HG03039 (cell line): ENCODE measurements around the gene ALK.

Source experiments
- ATAC-seq: cut with Tn5 transposase; IDR thresholded peaks from one replicate; pipeline ENCODE4 v1.9.1; 2021; ENCODE audit warnings: mild to moderate bottlenecking, moderate library complexity; ENCODE audit not compliant: unreplicated experiment

The ALK gene

DNA sequence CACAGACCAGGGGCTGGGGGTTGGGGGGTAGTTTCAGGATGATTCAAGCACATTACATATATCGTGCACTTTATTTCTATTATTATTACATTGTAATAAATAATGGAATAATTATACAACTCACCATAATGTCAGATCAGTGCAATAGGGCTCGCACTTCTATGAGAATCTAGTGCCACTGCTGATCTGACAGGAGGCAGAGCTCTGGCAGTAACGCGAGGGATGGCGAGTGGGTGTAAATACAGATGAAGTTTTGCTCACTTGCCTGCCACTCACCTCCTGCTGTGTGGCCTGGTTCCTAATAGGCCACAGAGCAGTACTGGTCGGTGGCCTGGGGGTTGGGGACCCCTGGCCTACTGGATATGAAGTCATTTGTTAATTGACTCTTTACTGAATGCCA lies 615.6 kb downstream of the ALK start:
- ATAC-seq: no peak

DNA sequence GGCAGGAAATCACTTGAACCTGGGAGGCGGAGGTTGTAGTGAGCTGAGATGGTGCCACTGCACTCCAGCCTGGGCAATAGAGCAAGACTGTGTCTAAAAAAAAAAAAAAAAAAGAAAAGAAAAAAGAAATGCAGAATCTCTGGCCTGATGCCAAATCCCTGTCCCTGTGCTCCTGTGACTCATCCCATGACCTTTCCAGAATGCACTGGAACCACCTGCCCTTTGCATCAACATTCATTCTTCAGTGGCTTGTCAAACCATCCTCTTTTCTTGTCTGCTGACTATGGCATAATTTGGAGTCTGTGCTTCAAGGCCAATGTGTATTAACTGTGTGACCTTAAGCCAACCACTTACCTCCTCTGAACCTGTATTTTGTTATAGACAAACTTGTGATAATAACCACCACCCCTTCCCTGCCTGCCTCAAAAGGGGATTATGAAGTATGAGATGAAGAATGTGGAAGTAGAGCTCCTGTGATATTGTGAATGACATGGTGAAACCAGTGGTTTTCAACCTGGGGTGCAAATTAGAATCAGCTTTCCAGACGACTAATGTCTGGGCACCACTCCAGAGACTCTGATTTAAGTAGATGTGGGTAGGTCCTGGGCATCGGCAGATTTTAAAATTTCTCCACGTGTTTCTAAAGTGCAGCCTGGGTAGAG lies 616.9 kb downstream of the ALK start:
- ATAC-seq: no peak

DNA sequence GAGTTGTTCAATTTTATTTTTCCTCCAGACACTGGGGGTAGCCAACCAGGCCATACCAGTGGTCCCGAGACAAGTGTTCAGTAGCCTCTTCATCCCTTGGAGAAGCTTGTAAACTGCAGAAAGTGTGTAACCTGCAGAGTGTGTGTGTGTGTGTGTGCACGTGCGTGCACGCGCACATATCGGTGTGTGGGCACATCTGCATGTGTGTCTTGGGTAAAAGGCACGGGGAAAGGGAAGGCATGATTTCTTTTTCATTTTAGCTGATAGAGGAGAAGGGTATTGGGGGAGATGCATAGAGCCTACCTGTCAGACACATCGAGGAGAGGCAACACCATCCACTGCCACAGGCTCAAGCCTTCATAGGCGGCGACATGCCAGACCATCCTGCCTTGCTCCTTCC lies 624.8 kb downstream of the ALK start:
- ATAC-seq: no peak

GRCh38 chr2:29295845-29296244 lies 625.5 kb downstream of the ALK start:
- no peak for ATAC-seq

DNA sequence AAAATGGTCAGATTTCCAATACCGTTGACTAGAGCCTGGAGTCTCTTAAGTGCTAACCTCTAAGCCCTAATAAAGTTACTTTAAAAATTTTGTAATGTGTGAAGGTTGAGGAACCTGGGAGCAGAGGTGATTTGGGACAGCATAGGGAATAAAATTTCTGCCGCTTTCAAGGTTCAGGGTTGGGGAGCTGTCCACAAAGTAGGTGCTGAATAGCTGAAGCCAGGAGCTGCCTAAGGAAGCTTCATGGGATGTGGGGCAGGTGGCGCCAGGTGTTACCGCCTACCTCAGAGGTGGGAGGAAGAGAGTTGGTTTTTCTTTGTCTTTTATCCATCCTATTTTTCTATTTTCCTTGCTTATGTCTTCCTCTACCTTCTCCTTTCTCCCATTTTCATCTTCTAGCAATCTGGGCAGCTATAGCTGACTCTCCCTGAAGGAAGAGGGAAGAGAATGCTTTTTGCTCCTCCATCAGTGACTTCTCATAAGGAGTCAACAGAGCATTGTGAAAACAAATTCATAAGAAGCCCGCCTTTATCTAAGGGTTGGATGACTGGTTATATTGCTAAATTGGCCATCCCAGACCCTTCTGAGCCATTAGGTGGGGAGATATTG lies 627.5 kb downstream of the ALK start:
- ATAC-seq: no peak

DNA sequence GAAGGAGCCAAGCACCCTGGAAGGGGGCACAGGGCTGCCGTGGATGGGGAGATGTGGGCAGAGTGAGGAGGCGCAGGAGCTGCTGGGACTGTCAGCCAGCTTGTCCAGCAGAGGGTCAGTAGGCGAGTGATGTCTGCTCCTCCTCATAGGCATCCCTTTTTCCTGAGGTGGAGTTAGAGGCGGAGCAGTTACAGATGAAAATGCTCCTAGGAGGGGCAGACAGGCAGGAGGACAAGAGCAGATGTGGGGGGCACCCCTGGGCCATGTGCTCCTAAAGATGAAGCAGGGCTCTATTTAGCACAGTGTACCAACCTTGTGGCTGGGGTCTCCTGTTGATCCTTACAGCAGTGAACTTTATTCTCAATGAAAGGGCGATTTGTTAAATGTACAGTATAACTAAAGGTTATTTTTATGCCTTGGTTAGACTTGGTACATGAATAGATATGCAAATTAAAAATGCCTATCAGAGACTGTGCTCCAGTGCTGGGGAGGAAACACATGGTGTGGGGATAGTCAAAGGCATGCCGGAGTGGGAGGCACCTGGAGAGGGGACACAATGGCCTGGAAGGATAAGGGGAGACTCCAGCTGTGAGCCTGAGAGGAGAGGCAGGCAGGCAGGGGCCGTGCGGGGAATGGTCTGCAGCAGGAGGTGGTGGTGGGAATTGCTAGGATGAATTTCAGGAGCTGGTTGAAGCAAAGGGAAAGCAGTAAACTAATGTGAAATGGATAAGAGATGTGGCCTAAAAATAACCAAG lies 630.9 kb downstream of the ALK start:
- no peak for ATAC-seq

- no peak for ATAC-seq
Measured at GRCh38 chr2:29284671-29285070, 636.7 kb downstream of the ALK start.

DNA sequence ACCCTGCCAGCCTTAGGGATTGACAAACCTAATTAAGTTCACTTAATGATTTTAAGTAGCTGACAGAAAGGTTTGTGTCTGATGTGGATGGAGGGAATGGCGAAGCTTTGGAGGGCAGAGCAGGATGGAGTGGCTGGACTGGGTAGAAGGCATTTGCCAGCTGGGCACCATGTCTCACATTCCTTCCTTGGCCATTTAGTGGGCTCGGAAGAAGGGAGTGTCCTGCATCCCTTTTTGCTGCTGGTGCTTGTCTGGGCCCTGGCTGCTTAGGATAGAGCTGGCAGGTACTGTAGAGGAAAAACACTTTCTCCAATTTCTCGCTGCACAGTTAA lies 639.5 kb downstream of the ALK start:
- no peak for ATAC-seq

DNA sequence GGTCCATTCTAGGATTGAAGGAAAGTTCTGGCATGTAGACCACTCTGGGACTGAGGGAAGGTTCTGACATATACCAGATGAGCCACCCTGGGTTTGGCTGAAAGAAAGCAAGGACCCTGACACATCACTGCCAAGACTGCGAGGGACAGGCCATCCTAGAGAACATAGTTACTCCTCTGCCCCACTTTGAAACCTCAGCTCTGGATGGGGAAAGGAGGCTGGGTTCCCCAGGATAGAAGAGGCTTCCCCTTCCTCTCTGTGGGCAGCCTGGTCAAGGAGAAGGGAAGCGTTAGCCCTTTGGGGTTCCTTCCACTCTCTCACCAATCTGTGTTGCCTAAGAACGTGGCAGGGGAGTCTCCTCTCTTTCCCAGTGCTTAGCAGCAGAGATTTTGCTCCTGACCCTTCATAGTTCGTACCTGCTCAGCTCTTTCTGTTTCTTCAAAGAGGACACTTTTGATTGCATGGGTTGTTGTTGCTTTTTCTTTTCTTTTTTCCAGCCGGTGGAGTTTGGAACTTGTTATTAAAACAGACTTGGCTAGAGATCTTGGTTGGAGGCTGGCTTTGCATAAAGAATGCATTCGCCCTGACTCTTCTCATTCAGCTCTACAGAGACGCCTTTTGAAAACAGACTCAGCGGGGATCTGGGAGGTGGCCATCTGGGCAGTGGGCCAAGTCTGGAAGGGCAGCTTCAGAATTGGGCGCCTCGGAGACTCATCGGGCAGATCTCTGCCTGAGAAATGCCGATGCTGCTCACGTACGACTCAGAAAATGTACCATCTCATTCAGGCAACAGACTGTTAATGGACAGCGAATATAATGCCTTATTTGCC lies 640.1 kb downstream of the ALK start:
- no peak for ATAC-seq

GRCh38 chr2:29278966-29279365 lies 642.4 kb downstream of the ALK start:
- ATAC-seq: no peak

GRCh38 chr2:29276151-29276550 lies 645.2 kb downstream of the ALK start:
- no peak for ATAC-seq

GRCh38 chr2:29275186-29275585 lies 646.2 kb downstream of the ALK start:
- no peak for ATAC-seq

DNA sequence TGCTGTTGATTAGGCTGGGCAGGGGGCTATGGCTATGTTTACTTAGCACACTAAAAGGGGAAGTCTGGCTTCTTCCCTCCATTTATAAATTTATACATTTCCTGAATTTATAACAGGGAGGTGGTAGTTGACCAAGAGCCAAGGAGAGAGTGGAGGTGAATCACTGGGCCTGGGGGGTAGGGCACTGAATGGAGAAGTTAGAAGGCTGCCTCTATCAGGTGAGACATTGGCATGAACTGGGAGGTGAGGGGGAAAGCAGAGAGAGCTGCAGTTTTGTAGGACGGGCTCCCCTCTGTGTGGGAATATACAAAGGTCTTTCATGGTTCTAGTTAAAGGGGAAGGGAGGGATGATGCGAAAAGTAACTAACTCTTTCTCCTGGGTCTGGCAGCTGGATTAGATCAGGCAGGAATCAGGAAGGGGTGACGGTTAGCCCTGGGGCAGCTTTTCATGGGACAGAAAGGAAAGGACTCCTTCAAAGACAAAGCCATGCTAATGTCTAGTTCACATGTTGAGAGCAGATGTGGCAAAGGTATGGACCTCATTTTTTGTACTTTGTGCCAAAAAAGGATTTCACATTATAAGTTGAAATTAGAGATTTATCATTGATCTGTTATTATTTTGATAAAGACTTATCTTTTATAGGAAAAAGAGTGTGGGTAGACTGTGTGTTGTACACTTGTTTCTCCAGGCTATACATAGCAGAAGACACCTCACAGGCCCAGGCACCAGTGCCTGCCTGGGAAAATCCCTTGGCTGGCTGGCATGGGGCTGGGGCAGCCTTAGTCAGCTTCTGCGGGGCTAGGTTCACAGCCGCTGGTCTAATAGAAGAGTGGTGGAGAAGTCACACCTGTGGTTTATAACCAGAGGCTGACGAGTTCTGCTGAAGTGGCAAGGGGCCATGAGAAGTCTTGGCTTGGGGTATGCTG lies 647.4 kb downstream of the ALK start:
- ATAC-seq: no peak

DNA sequence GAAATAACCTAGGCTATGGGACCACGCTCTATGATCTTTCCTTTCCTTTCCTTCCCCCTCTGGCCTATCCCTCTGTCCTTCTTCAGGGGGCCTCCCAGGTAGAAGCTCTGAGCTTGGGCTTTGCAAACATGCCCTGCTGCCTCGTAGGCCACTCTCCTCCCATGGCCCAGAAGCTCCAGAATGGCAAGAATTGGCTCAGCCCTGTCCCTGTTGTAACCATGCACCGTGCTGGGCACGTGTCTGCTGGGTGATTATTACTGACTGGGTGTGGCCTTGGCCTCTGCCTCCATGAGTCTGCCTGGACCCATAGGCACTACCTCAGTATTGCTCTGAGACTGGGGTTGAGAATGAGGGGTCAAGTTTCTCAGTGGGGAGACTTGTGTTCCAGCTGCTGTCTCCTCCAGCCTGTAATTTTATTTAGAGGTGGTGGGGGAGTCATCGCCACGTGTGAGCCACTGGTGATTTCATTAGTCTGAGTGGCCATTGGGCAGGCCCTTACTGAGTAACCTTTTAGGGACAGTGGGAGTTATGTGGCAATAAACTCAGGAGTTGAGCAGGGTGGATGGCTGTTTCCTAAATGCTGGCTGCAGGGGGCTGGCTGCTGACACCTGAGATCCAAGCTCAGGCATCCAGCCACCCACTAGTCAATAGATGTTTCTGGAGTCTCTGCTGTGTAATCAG lies 648.2 kb downstream of the ALK start:
- ATAC-seq: no peak

DNA sequence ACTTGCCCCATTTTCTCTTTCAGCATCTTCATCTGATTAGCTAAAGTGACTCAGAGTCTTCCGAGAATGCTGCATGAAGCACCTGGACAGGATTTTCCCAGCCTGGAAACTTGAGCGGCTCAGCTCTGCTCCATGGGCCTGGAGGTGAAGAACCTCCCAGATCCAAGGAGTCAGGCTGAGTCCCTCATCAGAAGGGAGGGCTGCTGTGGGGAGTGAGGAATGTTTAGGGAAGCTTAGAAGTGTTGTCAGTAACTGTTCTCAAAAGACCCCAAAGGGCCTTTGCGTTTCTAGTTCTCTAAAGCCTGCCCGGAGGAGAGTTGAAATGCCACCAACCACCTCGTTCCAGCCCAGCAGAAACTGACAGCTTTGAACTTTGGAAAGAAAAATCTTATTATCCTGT lies 649.1 kb downstream of the ALK start:
- ATAC-seq: no peak

DNA sequence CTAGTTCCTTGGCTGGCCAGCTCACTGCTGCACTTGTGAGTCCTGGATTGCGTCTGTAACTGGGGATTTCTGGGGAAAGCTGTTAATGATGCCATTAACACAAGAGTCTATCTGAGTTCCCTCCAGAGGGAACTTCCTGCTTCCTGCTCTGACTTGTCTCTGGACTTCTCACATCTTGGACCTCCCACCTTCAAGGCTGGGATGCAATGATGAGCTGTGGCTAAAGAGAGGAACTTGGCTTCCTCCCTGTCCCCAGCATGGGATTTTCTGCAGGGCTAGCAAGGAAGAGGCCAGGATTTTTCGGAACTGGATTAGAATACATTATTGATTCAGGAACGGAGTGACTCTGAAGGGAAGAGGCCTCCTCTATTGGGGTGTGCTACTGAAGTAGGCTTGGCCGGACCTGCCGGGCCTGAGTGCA lies 650.7 kb downstream of the ALK start:
- ATAC-seq: no peak

DNA sequence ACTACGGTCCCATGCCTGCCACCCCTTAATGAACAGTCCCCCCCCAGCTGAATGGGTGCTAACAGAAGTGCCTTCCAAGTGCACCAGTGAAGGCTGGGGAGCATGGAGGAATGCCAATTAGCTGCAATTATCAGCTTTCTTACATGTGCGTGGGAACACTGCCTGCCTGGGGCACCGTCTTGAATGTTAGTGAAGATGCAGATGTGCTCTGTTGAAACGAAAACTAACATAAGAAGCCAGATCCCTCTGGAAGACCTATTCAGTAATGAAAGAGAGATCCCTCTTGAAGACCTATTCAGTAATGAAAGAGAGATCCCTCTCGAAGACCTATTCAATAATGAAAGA lies 651.6 kb downstream of the ALK start:
- no peak for ATAC-seq

- no peak for ATAC-seq
Measured at GRCh38 chr2:29269095-29269764, 652.2 kb downstream of the ALK start.

- no peak for ATAC-seq
Measured at GRCh38 chr2:29267720-29268119, 653.7 kb downstream of the ALK start.
